Activated T-cell treated with anti-CD3 and anti-CD28 coated beads, Interleukin-2, amount 50 U/mL, for 48 hours (primary cell): Measurements from ENCODE around the gene EFCAB9.

Experiments used
- DNase-seq, 2 experiments: peaks; one replicate each; pipeline ENCODE4 v3.0.0-alpha.2; 2020

EFCAB9 gene

DNA sequence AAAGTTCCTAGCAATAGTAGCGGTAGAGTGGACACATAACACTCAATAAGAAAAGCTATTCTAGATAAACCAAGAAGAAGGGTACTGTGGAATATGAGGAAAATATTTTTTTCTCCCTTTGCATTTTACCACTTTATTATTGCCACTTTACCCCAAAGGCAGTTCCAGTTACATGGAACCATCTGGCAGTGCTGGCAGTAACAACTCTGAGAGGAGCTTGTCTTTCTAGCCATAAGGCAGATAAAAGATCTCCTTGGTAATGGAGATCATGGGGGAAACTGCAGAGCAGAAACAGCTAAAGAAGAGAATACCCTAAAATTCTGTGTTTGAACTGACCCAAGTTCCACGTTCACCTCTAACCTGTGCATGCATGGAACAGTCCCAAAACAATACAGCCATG is 51.1 kb downstream of the EFCAB9 start:
- DNase-seq: no peak

- DNase-seq: no peak
Measured at GRCh38 chr5:172245703-172246125, 51.7 kb downstream of the EFCAB9 start.

GRCh38 chr5:172248637-172249036 is 54.7 kb downstream of the EFCAB9 start:
- no peak for DNase-seq

DNA sequence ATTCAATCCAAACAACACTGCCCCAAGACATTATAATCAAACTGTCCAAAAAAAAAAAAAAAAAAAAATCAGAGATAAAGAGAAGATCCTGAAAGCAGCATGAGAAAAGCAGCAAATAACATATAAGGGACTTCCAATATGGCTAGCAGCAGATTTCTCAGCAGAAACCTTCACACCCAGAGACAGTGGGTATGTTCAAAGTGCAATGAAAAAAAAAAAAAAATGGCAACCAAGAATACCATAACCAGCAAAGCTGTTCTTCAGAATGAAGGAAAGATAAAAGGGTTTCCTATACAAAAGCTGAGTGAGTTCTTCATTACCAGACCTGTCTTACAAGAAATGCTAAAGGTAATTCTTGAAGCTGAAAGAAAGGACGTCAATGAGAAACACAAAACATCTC is 57.4 kb downstream of the EFCAB9 start:
- no peak for DNase-seq

- no peak for DNase-seq
Measured at GRCh38 chr5:172252501-172252900, 58.5 kb downstream of the EFCAB9 start.
